AG04450 (cell line): Measurements from ENCODE around the gene KLHL30. TPM values are rescaled to one million over a fixed set of nuclear protein-coding genes. Genes with fewer than 3 reads are reported as not detected.

Experiments used
- CTCF ChIA-PET: fragments of 300-600, 350-600 bp; formaldehyde crosslinking; extraction: SDS; loops from one replicate; lab custom pipeline; 2022; ENCODE audit warnings: antibody characterized with exemption, inconsistent platforms; lab: Charles Lee
- POLR2A ChIA-PET: fragments of 350-600 bp; formaldehyde crosslinking; extraction: SDS; loops from one replicate; lab custom pipeline; 2021; ENCODE audit warnings: antibody characterized with exemption, inconsistent platforms; lab: Yijun Ruan, JAX
- DNase-seq: peaks from one replicate; pipeline ENCODE4 v3.0.0-alpha.2; 2011; ENCODE audit warnings: low read depth, low spot score
- H3K27ac ChIP-seq: one replicate; pipeline ENCODE4 v1.5.1; 2012; ENCODE audit warnings: low read depth, low read length, control low read depth
- H3K27me3 ChIP-seq: one replicate; pipeline ENCODE4 v1.6.0; 2012; ENCODE audit warnings: low read length; ENCODE audit not compliant: control insufficient read depth, insufficient read depth
- H3K4me3 ChIP-seq: 2 replicates; pipeline ENCODE4 v1.5.1; 2011; ENCODE audit warnings: mild to moderate bottlenecking, low read depth, low read length, control low read depth
- H3K9me3 ChIP-seq: 2 replicates; pipeline ENCODE4 v1.5.1; 2012; ENCODE audit warnings: low read length; ENCODE audit not compliant: control insufficient read depth, insufficient read depth
- CTCF ChIP-seq: IDR thresholded peaks from 2 replicates; pipeline ENCODE4 v1.5.1; 2011; ENCODE audit warnings: low read depth, low read length, control low read depth, inconsistent platforms
- polyA plus RNA-seq: library from polyadenylated mRNA; depleted of rRNA; stranded (reverse); fragments of >200 nt; gene quantifications from 2 replicates; pipeline ENCODE4 v1.2.3, GENCODE V29; 2011

KLHL30 gene
- polyA plus RNA-seq, 1 experiment: not detected

- POLR2A ChIA-PET: no interaction called here
- Histone ChIP-seq H3K4me3 (no peak overlapping the region), H3K27ac (no peak overlapping the region), H3K9me3 (peaks cover 4% of the 10 kb centered on the region; the same call in 1 of the 2 replicates), H3K27me3 (peaks cover 17% of the 10 kb centered on the region)
- DNase-seq: no peak
- TF ChIP-seq CTCF: no peak
- CTCF ChIA-PET: no interaction called here
Measured at GRCh38 chr2:238125127-238125885, 13.2 kb upstream of the KLHL30 start.

- ChIA-PET POLR2A (no interaction called here), CTCF (no interaction called here)
- Histone ChIP-seq H3K9me3 (peaks cover 4% of the 10 kb centered on the region; the same call in 1 of the 2 replicates), H3K27me3 (peaks cover 7% of the 10 kb centered on the region), H3K4me3 (no peak overlapping the region), H3K27ac (no peak overlapping the region)
- DNase-seq: no peak
- no peak for TF ChIP-seq CTCF
Measured at GRCh38 chr2:238126338-238126737, 12.1 kb upstream of the KLHL30 start.

GRCh38 chr2:238126775-238127164 lies 11.7 kb upstream of the KLHL30 start:
- ChIA-PET POLR2A (interaction anchor here (0.5 to 1.2 kb wide), 6 partner anchors 15 to 678 kb away, joined by 4 to 9 read pairs (median 4); partner anchors contain the start of gene SCLY), CTCF (interaction anchor here (0.5 to 1.4 kb wide), 12 partner anchors 10 to 816 kb away, joined by 3 to 8 read pairs (median 4); no protein-coding TSS in a partner anchor)
- no peak for TF ChIP-seq CTCF
- DNase-seq: no peak
- H3K27me3 ChIP-seq: peaks cover 7% of the 10 kb centered on the region
- no peak overlapping the region for H3K27ac ChIP-seq
- peaks cover 4% of the 10 kb centered on the region; the same call in 1 of the 2 replicates for H3K9me3 ChIP-seq
- H3K4me3 ChIP-seq: no peak overlapping the region

- Histone ChIP-seq H3K27me3 (peaks cover 7% of the 10 kb centered on the region), H3K27ac (no peak overlapping the region), H3K9me3 (peaks cover 4% of the 10 kb centered on the region; the same call in 1 of the 2 replicates), H3K4me3 (peak overlapping the region; percentile 25)
- CTCF ChIA-PET: interaction anchor here (0.5 to 1.4 kb wide), 12 partner anchors 10 to 815 kb away, joined by 3 to 8 read pairs (median 4); no protein-coding TSS in a partner anchor
- peak; percentile 36 for TF ChIP-seq CTCF
- POLR2A ChIA-PET: interaction anchor here (0.5 to 1.2 kb wide), 7 partner anchors 15 to 679 kb away, joined by 3 to 9 read pairs (median 4); partner anchors contain the start of gene SCLY
- peak; percentile 24 for DNase-seq
Measured at GRCh38 chr2:238127165-238128060, 11.1 kb upstream of the KLHL30 start.
